Mesenchymal stem cell (in vitro differentiated cells and primary cell): ENCODE measurements around the gene CRISPLD2.
A peak's percentile ranks its signal among the peaks of the same experiment; 100 is the strongest.

ENCODE experiments used
- DNase-seq: peaks from one replicate; pipeline ENCODE4 v3.0.0-alpha.2; 2013
- H2AFZ ChIP-seq: one replicate; pipeline ENCODE4 v1.6.1; 2013; ENCODE audit warnings: low read depth, mild to moderate bottlenecking, control low read depth, inconsistent platforms, low read length, moderate library complexity
- H2AK5ac ChIP-seq: 2 replicates; pipeline ENCODE4 v1.6.1; 2013; ENCODE audit warnings: low read length, moderate library complexity, mild to moderate bottlenecking, inconsistent platforms; ENCODE audit not compliant: severe bottlenecking
- H2BK120ac ChIP-seq: one replicate; pipeline ENCODE4 v1.6.1; 2013; ENCODE audit warnings: low read depth, mild to moderate bottlenecking, inconsistent platforms, low read length, moderate library complexity
- H2BK12ac ChIP-seq, 2 experiments: one replicate each; pipeline ENCODE4 v1.6.1; 2013; ENCODE audit warnings: inconsistent platforms in 2 of 2, low read length in 2 of 2, mild to moderate bottlenecking in 2 of 2, moderate library complexity in 2 of 2, control low read depth in 1 of 2
- H2BK15ac ChIP-seq: one replicate; pipeline ENCODE4 v1.6.1; 2013; ENCODE audit warnings: mild to moderate bottlenecking, low read depth, inconsistent platforms; ENCODE audit not compliant: poor library complexity, severe bottlenecking
- H2BK5ac ChIP-seq: 2 replicates; pipeline ENCODE4 v1.6.1; 2013; ENCODE audit warnings: low read depth, mild to moderate bottlenecking, low read length, control low read depth, inconsistent platforms; ENCODE audit not compliant: poor library complexity, severe bottlenecking
- H3K14ac ChIP-seq, 2 experiments: one replicate each; pipeline ENCODE4 v1.6.1; 2013; ENCODE audit warnings: inconsistent platforms in 2 of 2, low read length in 2 of 2, control low read depth in 1 of 2, mild to moderate bottlenecking in 1 of 2, moderate library complexity in 1 of 2
- H3K18ac ChIP-seq, 2 experiments: one replicate each; pipeline ENCODE4 v1.6.1; 2013; ENCODE audit warnings: inconsistent platforms in 2 of 2, low read length in 2 of 2, control low read depth in 1 of 2, low read depth in 1 of 2, mild to moderate bottlenecking in 1 of 2
- H3K23ac ChIP-seq, 2 experiments: one replicate each; pipeline ENCODE4 v1.6.1; 2013; ENCODE audit warnings: inconsistent platforms in 2 of 2, low read length in 2 of 2, mild to moderate bottlenecking in 2 of 2, moderate library complexity in 2 of 2, control low read depth in 1 of 2
- H3K27ac ChIP-seq: 2 replicates; pipeline ENCODE4 v1.5.1; 2013; ENCODE audit warnings: mild to moderate bottlenecking, moderate library complexity, low read length, control low read depth, inconsistent platforms; ENCODE audit not compliant: poor library complexity, severe bottlenecking
- H3K27me3 ChIP-seq, 2 experiments: 2 replicates each; pipeline versions ENCODE4 v1.6.1 to v1.7.0; 2013; ENCODE audit warnings: low read length in 2 of 2, mild to moderate bottlenecking in 2 of 2, moderate library complexity in 2 of 2, control low read depth in 1 of 2, inconsistent platforms in 1 of 2; ENCODE audit not compliant: control insufficient read depth in 1 of 2, insufficient read depth in 1 of 2
- H3K36me3 ChIP-seq, 2 experiments: 2 replicates each; pipeline versions ENCODE4 v1.6.1 to v1.7.0; 2013; ENCODE audit warnings: low read length in 2 of 2, control low read depth in 1 of 2, inconsistent platforms in 1 of 2, low read depth in 1 of 2, mild to moderate bottlenecking in 1 of 2; ENCODE audit not compliant: insufficient read depth in 2 of 2, control insufficient read depth in 1 of 2
- H3K4ac ChIP-seq, 2 experiments: one replicate each; pipeline ENCODE4 v1.6.1; 2013; ENCODE audit warnings: inconsistent platforms in 2 of 2, low read length in 2 of 2, mild to moderate bottlenecking in 2 of 2, moderate library complexity in 2 of 2, control low read depth in 1 of 2, low read depth in 1 of 2
- H3K4me1 ChIP-seq: 2 replicates; pipeline ENCODE4 v1.6.1; 2013; ENCODE audit warnings: low read depth, low read length, control low read depth; ENCODE audit not compliant: control insufficient read depth, insufficient read depth
- H3K4me2 ChIP-seq: 2 replicates; pipeline ENCODE4 v1.6.1; 2013; ENCODE audit warnings: low read length, mild to moderate bottlenecking, inconsistent platforms; ENCODE audit not compliant: poor library complexity, severe bottlenecking
- H3K4me3 ChIP-seq, 2 experiments: 2 replicates each; pipeline versions ENCODE4 v1.5.1 to v1.7.0; 2013; ENCODE audit warnings: low read length in 2 of 2, mild to moderate bottlenecking in 2 of 2, control low read depth in 1 of 2, low read depth in 1 of 2; ENCODE audit not compliant: insufficient read depth in 1 of 2
- H3K79me1 ChIP-seq: replicated peaks from 2 replicates; pipeline ENCODE4 v1.6.1; 2013; ENCODE audit warnings: mild to moderate bottlenecking, control low read depth, low read length, inconsistent platforms; ENCODE audit not compliant: poor library complexity, severe bottlenecking
- H3K9ac ChIP-seq: 2 replicates; pipeline ENCODE4 v1.7.0; 2013; ENCODE audit warnings: mild to moderate bottlenecking, low read length, moderate library complexity
- H3K9me3 ChIP-seq: 2 replicates; pipeline ENCODE4 v1.7.0; 2013; ENCODE audit warnings: mild to moderate bottlenecking, low read length; ENCODE audit not compliant: control insufficient read depth
- H4K8ac ChIP-seq: one replicate; pipeline ENCODE4 v1.6.1; 2013; ENCODE audit warnings: inconsistent platforms, mild to moderate bottlenecking, low read length, moderate library complexity
- H4K91ac ChIP-seq: one replicate; pipeline ENCODE4 v1.6.1; 2013; ENCODE audit warnings: mild to moderate bottlenecking, low read length, inconsistent platforms
- WGBS: methylation state at CpG from one replicate; pipeline ENCODE4 v1.1.7; 2013; ENCODE audit warnings: mixed read lengths; 5-methylcytosine and 5-hydroxymethylcytosine counted together

CRISPLD2 gene

GRCh38 chr16:84889066-84889465 lies 69.3 kb downstream of the CRISPLD2 start:
- WGBS, result 82% methylated on average over 12 of the region's 12 CpGs
- H3K27me3 ChIP-seq, result no peaks in the 10 kb centered on the region
- no peak overlapping the region for H3K4me2 ChIP-seq
- no peak overlapping the region for H3K18ac ChIP-seq
- H3K36me3 ChIP-seq, result no peaks in the 10 kb centered on the region
- no peaks in the 10 kb centered on the region for H3K4me1 ChIP-seq
- H3K23ac ChIP-seq, result no peak overlapping the region
- H3K9me3 ChIP-seq, result no peaks in the 10 kb centered on the region
- H3K4ac ChIP-seq, result no peak overlapping the region
- H3K4me3 ChIP-seq, result no peak overlapping the region
- H4K8ac ChIP-seq, result no peak overlapping the region
- no peak overlapping the region for H2BK5ac ChIP-seq
- no peak overlapping the region for H2BK15ac ChIP-seq
- H3K9ac ChIP-seq, result no peak overlapping the region
- no peaks in the 10 kb centered on the region for H3K79me1 ChIP-seq
- no peak for DNase-seq
- peak overlapping the region; percentile 52 for H4K91ac ChIP-seq
- H2BK120ac ChIP-seq, result no peak overlapping the region
- H2BK12ac ChIP-seq, result no peak overlapping the region
- no peak overlapping the region for H3K14ac ChIP-seq
- H2AFZ ChIP-seq, result no peak overlapping the region
- H2AK5ac ChIP-seq, result no peak overlapping the region
- no peak overlapping the region for H3K27ac ChIP-seq

- H3K36me3 ChIP-seq, result no peaks in the 10 kb centered on the region
- H3K4ac ChIP-seq, result no peak overlapping the region
- no peak overlapping the region for H2BK120ac ChIP-seq
- H2AK5ac ChIP-seq, result no peak overlapping the region
- H3K18ac ChIP-seq, result no peak overlapping the region
- no peak overlapping the region for H2BK5ac ChIP-seq
- no peak overlapping the region for H2BK15ac ChIP-seq
- no peaks in the 10 kb centered on the region for H3K9me3 ChIP-seq
- no peak overlapping the region for H3K14ac ChIP-seq
- no peaks in the 10 kb centered on the region for H3K4me1 ChIP-seq
- no peak overlapping the region for H3K4me2 ChIP-seq
- no peak overlapping the region for H3K23ac ChIP-seq
- H2AFZ ChIP-seq, result no peak overlapping the region
- no peak overlapping the region for H3K27ac ChIP-seq
- H3K9ac ChIP-seq, result no peak overlapping the region
- DNase-seq, result no peak
- no peak overlapping the region for H4K91ac ChIP-seq
- no peak overlapping the region for H4K8ac ChIP-seq
- H3K27me3 ChIP-seq, result no peaks in the 10 kb centered on the region
- H3K4me3 ChIP-seq, result no peak overlapping the region
- WGBS, result 87% methylated on average over 9 of the region's 9 CpGs
- no peaks in the 10 kb centered on the region for H3K79me1 ChIP-seq
- peak overlapping the region in 1 of 2 experiments; percentile 49 for H2BK12ac ChIP-seq
Measured at GRCh38 chr16:84890427-84890826, 70.6 kb downstream of the CRISPLD2 start.

GRCh38 chr16:84891149-84891795 lies 71.5 kb downstream of the CRISPLD2 start:
- Histone ChIP-seq H3K27ac (no peak overlapping the region), H3K9me3 (no peaks in the 10 kb centered on the region), H3K4me2 (no peak overlapping the region), H3K79me1 (no peaks in the 10 kb centered on the region), H3K18ac (no peak overlapping the region), H2BK15ac (peak overlapping the region; percentile 44), H2AK5ac (no peak overlapping the region), H2BK120ac (no peak overlapping the region), H3K23ac (no peak overlapping the region), H3K4me3 (no peak overlapping the region), H3K4me1 (no peaks in the 10 kb centered on the region), H2BK5ac (no peak overlapping the region), H4K8ac (no peak overlapping the region), H3K14ac (no peak overlapping the region), H2AFZ (no peak overlapping the region), H3K9ac (no peak overlapping the region), H3K4ac (peak overlapping the region in 1 of 2 experiments; percentile 63), H2BK12ac (peak overlapping the region in 1 of 2 experiments; percentile 74), H3K27me3 (no peaks in the 10 kb centered on the region), H4K91ac (peak overlapping the region; percentile 63), H3K36me3 (no peaks in the 10 kb centered on the region)
- no peak for DNase-seq
- 78% methylated on average over 17 of the region's 17 CpGs for WGBS

- Histone ChIP-seq H3K27me3 (no peaks in the 10 kb centered on the region), H2AK5ac (no peak overlapping the region), H4K8ac (no peak overlapping the region), H3K9ac (no peak overlapping the region), H2AFZ (no peak overlapping the region), H3K14ac (no peak overlapping the region), H3K4me2 (no peak overlapping the region), H3K9me3 (no peaks in the 10 kb centered on the region), H2BK120ac (no peak overlapping the region), H3K23ac (no peak overlapping the region), H4K91ac (no peak overlapping the region), H3K18ac (no peak overlapping the region), H3K79me1 (no peaks in the 10 kb centered on the region), H2BK12ac (no peak overlapping the region), H2BK5ac (no peak overlapping the region), H3K36me3 (no peaks in the 10 kb centered on the region), H3K4me1 (no peaks in the 10 kb centered on the region), H3K27ac (no peak overlapping the region), H2BK15ac (no peak overlapping the region), H3K4ac (no peak overlapping the region), H3K4me3 (no peak overlapping the region)
- WGBS, result 82% methylated on average over 10 of the region's 10 CpGs
- DNase-seq, result no peak
Measured at GRCh38 chr16:84892097-84892496, 72.3 kb downstream of the CRISPLD2 start.
